GM18909 (cell line): ENCODE measurements around the gene ARHGAP27.
"Not testable (repeated sequence)": the region's sequence is repeated elsewhere in the genome, so short reads cannot be mapped to it uniquely, and the experiment has no call there.

ENCODE experiments used
- ATAC-seq: cut with Tn5 transposase; IDR thresholded peaks from one replicate; pipeline ENCODE4 v1.9.1; 2021; ENCODE audit warnings: mild to moderate bottlenecking; ENCODE audit not compliant: unreplicated experiment, poor library complexity

The ARHGAP27 gene

DNA sequence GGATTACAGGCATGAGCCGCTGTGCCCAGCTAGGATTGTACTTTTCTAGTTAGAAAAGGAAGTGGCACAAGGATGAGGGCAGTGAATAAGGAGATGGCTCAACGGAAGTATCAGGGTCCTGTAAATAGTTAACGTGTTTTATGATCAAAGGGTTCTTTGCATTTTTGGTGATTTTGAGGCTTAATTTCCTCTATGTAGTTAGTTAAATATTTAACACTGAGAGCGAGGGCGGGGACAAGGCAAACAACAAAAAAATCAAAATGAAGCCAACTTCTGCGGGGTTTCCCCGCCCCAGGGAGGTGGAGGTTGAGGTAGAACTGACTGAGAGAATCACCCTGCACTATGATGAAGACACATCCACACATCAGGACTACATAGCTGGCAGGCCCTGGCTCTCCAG lies 15.4 kb upstream of the ARHGAP27 start:
- not testable (repeated sequence) for ATAC-seq

DNA sequence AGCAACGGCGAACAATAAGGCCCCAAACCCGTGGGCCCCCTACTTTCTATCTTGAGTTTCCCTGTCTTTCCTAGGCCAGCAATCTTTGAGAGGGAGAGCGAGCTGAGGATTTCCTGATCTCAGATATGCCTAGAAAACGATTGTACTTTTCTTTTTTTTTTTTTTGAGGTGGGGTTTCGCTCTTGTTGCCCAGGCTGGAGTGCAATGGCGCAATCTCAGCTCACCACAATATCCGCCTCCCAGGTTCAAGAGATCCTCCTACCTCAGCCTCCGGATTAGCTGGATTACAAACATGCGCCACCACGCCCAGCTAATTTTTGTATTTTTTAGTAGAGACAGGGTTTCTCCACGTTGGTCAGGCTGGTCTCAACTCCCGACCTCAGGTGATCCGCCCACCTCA lies 15.0 kb upstream of the ARHGAP27 start:
- ATAC-seq: not testable (repeated sequence)

DNA sequence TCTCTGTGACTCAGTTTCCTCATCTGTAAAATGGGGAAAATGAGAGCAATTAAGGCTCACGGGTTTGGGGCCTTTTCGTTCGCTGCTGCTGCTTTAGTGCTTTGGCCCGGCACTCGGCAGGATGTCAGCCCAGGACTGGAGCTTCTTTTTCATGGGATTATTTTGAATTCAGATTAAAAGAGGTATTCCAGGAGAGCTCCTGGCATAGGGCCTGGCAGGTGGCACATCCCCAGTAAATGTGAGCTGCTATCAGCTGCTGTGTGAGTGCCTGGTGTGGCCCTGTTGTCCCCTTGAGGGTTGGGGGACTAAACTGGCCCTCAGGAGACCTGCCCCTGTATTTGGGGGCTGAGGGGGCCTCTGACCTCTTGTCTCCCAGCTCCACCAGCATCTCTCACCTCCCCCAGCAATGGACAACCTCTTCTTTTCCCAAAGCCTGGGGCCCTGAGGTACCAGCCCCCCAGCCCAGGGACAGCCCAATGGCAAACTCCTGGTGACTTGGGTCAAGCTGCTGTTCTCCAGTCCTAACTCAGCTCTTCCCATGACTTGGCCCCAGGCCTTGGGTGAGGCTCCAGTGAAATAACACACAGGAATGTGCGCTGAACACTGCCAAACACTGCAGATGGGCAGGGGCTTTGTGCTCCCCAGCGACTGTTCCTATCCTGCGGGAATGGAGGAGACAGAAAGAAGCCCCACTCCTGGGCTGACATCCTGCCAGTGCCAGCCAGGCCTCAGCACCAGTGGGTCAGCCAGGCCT lies 14.4 kb upstream of the ARHGAP27 start:
- ATAC-seq: not testable (repeated sequence)

DNA sequence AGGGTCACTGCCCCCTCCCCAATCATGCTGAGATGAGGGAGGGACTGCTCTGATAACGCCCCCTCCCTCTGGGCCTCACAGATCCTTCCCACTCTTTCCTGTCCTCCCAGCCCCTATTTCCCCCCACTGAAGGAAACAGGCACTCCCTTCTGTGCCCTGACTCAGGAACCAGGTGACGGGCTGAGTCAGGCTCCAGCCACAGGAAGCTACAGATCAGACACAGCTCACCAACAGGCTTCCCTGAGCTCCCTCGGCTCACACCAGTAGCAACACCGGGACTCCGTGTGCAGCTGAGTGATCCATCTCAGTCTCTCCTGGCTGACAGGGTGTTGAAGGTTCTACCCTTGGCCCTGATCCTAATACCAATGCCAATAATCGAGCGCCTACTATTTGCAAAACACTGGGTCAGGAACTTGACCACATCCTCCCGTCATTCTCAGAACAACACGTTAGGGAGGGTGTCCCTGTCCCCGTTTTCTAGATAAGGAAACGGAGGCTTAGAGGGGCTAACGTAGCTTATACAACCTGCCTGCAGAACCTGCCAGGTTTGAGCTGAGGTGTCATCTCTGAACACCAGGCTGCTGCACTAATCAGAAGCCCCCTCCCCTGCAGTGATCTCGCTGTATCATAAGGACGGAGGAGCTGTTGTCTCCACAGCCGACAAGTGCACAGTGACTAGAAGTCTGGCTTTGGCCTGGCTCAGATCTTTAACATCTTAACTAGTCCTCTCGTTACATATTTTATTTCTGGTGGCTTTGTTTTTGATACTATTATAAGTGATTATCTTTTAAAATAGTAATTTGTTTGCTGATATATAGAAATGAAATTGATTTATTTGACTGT lies 13.5 kb upstream of the ARHGAP27 start:
- not testable (repeated sequence) for ATAC-seq

DNA sequence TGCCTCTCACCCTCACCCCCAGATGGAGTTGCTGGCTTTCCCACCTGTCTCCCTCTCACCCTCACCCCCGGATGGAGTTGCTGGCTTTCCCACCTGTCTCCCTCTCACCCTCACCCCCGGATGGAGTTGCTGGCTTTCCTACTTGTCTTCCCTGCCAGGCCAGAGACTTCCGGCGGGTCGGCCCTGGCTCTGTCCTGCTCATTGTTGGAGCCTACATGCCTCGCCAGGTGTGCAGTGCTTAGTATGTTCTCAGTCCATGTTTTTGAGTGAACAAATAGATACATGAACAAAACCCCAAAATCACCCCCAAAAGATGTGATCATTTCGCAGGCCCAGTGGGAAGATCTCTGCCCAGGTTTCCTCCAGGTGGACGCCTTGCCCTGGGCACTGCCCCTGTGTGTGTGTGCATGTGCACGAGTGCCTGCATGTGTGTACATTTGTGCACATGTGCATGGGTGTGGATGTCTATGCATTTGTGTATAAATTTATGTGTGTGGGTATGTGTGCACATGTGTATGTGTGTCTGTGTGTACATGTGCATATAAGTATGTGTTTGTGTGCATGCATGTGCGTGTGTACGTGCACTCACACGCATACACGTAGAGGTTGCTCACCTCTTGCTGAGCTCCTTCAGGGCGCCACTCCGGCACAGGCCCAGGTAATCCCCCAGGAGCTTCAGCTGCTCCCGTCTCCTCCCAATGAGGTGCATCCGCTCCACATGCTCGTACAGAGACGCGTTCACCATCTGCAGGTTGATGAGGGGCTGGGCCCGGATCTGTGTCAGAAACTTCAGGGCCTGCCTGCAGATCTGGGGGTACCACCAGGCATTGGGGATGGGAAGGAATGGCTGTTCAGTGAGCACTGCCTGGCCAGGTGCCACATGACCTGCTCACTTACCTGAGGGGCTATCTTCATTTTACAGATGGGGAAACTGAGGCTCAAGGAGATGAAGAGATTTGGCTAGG lies 12.5 kb upstream of the ARHGAP27 start:
- ATAC-seq: not testable (repeated sequence)

DNA sequence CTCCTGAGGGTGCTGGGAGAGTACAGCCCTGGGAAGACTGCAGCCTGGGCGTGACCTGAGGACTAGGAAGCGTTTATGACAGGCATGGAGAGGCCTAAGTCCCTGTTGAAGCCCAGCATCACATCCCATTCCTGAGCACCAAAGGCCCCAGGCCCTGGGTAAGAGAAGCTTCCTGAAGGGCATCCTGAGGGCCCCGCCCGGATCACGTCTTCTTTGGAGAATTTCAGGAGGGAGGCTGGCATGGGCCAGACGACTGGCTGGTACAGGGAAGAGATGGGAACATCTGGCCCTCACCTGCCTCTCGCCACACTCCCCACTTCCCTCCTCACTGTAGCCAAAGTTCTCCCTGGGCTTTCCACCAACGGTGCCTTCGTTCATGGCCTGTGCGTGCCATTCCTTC lies 11.6 kb upstream of the ARHGAP27 start:
- not testable (repeated sequence) for ATAC-seq

DNA sequence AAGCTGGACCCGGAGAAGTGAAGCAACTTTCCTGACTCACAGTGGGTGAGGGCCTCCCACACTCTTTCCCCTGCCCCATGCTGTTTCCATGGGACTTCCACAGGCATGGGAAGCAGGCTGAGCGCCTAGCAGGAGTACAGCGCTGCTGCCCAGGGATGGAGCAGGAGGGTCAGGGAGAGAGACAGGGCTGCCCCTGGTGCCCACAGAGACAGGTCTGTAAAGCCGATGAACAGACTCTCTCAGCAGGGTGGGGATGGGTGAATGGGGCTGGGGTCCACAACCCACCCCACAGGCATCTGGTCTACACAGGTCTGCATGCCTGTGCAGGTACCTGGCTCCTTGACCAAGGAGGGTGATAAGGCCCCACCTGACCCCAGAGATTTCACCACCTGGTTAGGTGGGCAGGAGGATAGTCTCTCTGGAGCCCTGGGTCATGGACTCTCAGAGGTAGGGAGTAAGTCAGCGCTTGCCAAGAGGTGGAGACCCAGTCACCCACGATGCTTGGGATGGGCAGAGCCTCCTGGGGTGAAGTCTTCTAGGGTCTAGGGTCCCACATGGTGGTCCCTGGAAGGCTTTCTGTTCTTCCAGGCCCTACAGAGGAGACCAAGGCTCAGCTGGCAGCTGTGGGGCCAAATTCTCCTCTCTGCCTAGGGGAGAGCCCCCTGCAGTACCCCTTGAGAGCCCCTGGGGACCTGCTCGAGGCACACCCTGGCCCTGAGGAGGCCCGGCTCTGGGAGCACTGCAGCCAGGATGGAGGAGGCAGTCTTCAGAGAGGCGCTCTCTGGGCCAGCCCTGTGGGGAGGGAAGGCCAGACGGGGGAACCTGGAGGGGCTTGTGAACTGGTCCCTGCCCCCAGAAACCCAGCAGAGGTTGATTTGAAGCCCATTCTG lies 10.9 kb upstream of the ARHGAP27 start:
- ATAC-seq: not testable (repeated sequence)

DNA sequence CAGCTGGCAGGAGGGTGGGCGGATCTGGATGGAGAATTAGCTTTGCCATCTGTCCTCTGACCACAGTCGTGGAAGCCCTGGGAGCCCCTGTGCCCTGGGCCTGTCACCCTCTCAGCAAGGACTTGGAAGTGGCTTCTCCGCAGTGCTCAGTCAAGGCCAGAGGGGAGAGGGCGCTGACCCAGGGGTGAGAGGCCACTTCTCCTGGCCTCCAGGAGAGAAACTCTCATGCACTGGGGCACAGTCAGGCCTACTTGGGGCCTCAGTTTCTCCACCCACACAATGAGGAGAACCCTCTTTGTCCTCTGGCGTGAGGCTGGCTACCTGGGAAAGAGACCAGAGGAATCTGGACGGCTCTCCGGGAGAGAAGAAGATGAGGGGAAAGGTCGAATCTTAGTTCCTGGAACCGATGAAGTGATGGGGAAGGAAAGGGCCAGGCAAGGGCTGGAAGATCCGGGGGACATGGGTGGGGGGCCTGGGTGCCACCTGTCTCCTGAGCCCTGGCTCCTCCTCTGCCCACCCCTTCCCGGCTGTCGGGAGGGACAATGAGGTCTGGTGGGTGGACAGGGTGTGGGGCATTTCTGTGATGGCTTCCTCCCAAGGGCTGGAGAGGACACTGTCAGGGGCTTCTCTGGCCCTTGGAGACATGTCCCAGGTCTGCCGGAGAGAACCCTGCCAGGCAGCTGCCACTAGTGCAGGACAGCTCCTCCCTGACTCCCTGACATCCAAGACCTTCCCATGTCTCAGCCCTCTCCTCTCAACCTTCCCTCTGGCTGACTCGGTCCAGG lies 9.0 kb upstream of the ARHGAP27 start:
- ATAC-seq: no peak

DNA sequence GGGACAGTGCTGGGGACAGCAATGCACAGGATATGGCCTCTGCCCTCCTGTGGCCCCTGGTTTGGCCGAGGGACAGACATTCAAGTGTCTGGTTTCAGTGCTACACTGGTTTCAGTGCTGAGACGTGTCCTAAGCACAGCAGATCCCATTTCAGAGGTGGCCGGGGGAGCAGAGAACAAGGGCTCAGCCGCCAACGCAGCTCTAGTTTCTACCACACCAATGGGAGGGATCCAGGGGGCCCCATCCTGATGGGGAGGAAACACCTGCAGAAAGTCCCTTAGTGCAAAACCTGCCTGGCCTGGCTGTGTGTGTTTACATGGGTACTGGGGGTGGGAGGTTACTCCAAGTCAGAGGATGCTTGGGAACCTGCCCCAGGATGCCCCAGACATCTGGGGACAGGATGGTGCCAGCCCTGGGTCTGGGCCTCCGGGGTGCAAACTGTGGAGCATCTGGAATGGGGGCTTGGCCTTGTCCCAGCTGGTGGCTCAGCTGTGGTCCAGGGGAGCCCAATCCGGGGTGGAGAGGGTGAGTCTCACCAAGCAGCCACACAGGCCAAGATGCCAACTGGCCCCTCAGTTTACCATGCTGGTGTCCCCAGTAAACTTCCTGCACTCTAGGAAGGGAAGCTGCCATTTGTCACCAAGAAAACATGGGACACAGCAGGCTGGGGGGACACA lies 8.3 kb upstream of the ARHGAP27 start:
- ATAC-seq: peak; percentile 73

DNA sequence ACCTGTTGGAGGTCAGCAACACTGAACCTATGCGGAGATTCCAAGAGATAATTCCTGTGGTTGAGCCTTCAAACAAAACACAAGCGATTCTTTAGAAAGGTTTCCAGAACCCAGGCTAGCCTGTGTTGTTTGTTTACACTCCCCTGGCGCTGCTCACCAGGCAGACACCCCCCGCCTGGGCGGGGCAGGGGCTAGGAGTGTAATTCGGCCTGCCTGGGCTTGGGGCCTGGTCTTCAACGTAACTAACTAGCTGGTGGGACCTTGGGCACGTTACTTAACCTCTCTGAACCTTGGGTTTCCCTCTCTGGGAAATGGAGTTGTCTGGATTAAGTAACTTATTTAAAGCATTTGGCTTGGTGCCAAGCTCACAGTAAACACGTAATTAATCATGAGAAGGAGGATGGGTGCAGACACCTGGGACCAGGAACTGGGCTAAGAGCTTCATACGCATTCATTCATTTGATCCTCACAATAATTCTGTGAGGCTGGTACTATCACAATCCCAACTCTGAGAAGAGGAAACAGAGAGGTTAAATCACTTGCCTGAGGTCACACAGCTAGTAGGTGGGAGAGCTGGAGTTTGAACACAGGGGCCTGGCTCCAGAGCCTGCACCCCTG lies 7.6 kb upstream of the ARHGAP27 start:
- ATAC-seq: no peak

DNA sequence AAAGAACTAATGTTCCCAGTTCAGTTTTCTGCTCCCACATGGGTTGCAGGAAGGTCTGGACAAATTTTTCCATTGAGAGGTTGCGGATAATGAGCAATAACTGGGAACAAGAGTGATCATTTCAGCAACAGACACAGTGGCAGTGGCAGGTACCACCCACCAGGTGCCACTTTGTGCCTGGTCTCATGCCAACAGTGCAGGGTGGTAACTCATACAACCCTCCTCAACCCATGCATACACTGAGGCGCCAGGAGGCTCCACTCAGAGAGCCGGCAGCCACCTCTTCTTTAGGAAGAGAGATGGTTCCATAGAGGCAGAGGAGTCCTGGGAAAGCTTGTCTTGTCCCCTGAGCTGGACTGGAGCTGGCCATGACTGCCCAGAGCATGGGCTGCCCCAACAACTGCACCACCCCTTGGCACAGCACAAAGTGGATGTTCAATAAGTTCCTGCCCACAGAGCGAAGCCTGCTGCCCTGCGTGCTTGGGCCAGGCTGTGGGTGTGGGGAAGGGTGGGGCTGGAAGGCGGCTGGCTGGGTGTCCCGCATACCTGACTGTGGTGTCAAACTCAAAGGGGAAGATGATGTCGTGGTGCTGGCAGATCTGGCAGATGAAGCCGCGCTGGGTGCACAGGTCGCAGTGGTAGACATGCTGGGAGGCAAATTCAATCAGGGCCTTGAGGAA lies 6.4 kb upstream of the ARHGAP27 start:
- ATAC-seq: no peak

DNA sequence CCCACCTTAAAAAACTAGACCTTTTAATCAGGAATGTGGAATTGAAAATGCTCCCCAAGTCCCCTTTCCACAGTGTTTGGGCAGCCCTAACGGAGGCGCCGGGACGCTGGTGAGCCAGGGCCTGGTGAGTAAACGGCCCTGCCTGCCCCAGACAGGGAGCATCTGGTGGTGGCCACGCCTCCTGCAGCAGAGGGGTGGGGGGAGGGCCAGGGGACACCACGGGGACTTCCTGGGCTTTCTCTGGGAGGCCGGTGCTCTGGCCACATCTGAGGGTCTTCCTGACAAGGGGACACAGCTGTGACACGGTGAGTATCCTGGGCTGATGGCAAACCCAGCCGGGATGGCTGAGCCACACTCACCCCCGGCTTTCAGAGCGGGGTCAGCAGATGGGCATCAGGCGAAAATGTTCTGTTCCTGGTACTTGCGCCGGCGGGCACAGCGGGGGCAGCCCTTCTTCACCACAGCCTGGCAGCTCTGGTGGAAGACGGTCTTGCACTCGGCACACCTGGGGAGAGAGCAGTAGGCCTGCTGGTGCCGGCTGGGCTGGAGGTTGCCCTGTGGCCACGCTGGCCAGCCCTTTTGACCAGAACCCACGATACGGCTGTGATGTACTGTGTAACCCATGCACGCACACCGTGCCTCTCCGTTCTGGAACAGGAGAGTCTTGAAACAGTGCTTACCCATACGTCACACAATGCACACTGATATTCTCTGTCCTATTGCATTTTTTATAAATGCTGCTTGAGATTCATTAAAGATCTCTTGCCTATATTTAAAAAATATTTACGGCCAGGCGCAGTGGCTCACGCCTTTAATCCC lies 5.0 kb upstream of the ARHGAP27 start:
- no peak for ATAC-seq

DNA sequence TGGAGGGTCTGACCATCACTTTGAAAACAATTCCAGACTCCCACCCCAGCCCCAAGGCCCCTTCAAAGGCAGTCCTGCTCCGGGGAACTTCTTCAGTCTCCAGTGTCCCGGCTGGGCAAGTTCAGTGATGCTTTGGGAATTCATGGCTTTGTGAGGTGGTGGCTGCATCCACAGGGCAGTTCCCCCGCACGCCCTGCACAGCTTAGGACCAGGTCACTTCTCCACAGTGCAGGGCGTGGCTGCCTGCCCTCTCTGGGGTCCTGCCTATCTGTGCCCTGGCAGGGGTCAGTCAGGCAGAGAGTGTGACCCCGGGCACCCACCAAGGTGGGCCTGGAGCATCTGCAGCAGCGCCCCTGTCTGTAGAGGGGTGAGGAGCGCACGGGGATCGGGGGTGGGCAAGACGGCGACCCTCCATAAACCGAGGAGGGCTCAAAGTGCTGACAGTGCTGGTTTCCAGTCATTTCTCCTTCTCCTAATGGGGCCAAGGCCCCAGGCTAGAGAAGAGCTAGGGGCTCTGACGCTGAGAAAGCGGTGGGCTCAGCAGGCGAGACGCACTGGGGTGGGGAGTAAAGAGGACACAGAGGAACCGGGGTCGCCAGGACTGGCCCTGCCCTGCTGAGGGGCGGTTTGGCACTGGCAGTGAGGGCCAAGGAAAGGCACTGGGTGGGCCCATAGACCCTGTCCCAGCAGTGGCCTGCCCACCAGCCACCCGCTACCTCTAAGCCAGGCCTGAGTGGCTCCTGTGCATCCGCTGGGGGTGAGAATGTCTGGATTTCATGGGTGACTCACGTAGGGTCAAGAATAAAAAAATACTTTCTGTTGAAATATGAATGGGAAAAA lies 4.2 kb upstream of the ARHGAP27 start:
- ATAC-seq: no peak

DNA sequence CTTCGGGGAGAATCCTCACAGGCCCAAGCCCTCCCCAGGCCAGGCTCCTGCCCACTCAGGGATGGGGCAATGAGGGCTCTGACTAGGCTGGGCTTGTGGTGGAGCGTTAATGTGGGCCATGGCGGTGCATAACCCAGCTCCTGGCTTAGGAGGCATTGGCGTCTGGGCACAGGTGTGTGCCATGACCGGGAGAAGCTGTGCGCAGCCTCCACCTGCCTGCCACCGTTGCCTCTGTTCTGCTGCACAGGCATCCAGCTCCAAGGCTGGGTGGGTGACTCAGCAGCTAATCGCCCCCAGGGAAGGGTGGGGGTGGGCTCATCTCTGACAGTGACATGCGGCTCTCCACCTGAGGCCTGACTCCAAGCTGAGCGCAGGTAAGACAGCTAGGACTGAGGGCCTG lies 3.5 kb upstream of the ARHGAP27 start:
- ATAC-seq: no peak

DNA sequence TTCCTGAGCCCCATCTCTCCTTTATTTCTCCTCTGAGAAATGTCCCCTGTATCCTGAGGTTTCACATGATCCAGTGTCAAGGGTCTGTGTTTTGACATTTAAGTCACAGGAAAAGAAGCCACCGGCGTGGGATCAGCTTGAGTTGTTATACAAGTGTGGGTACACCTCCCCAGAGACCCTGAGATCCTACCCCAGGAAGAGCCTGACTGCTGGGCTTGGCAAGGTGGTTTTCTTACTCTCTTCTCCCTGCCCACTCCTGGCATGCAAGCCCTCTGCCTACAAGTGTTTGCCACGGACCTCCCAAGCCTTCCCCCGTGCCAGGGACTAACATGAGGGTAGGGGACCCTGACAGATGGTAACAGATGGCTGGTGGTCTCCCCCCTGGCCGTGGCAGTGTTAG lies 2.8 kb upstream of the ARHGAP27 start:
- no peak for ATAC-seq

DNA sequence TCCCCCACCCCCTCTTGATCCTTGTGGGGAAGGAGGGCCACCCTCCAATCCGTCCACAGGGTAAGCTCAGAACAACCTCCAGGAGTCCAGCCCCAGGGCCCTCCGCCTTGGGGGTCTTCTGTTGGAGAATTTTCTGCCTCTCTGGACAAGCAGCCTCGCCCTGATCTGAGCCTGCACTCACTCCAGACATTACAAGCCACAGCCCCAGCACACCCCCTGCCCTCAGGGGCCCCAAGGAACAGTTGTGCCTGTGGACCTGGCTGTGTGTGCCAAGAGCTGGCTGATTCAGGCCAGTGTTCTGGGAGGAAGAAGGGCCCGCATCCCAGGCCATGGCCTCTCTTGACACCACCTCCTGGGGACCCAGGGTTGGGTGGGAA lies 477 bp upstream of the ARHGAP27 start:
- ATAC-seq: no peak
